ENCODE data around the gene CHCHD3.

Gene CHCHD3

DNA sequence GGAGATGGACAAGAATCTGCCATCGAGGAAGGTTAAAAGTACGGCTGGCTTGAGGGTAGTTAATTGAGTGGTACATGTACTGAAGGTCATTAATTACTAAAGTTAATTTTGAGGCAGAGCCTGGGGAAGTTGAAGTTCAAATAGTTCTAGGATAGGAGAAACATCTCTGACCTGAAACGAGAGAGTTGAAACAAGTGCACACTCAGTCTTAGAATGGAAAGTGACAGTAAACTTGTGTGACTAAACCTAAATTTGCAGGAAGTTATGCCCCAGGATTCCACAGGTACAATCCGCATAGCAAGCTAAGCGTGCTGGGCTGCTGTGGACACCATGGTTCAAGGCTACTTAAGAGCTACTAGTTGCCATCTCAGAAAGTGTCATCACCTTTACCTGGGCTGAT is 209.9 kb downstream of the CHCHD3 start:
- in situ Hi-C loops (cut with HindIII; ENCODE audit: low sequenced_read_pairs) = no loop called here
- no peak for DNase-seq (ENCODE audit: low read depth)
- H3K4me3 ChIP-seq (ENCODE audit: low read depth, low read length) = no peak overlapping the region
- TF ChIP-seq, protein P1, sequence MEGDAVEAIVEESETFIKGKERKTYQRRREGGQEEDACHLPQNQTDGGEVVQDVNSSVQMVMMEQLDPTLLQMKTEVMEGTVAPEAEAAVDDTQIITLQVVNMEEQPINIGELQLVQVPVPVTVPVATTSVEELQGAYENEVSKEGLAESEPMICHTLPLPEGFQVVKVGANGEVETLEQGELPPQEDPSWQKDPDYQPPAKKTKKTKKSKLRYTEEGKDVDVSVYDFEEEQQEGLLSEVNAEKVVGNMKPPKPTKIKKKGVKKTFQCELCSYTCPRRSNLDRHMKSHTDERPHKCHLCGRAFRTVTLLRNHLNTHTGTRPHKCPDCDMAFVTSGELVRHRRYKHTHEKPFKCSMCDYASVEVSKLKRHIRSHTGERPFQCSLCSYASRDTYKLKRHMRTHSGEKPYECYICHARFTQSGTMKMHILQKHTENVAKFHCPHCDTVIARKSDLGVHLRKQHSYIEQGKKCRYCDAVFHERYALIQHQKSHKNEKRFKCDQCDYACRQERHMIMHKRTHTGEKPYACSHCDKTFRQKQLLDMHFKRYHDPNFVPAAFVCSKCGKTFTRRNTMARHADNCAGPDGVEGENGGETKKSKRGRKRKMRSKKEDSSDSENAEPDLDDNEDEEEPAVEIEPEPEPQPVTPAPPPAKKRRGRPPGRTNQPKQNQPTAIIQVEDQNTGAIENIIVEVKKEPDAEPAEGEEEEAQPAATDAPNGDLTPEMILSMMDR (IDR thresholded peaks at IDR 0.05; ENCODE audit: low read depth, low read length, missing control alignments) = no peak

DNA sequence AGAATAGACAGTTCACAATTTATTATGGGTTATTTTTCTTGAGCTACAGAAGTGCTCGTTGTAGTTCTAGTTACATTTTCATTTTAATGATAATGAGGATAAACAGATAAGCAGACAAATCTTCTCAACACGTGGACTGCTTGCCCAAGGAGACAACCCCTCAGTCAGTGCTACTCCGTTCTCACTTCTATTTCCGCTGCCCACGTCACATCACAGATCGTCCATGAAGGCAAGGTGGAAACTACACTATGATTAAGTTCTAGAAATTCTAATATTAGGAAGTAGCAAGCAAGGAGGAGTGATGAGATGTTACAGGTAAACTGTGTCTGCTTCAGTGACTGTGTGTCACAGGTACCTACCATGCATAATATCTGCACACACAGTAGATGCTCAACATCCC is 210.5 kb downstream of the CHCHD3 start:
- in situ Hi-C loops (cut with HindIII; ENCODE audit: low sequenced_read_pairs) = no loop called here
- TF ChIP-seq, protein P1 (IDR thresholded peaks at IDR 0.05; ENCODE audit: low read depth, low read length, missing control alignments) = no peak
- no peak overlapping the region for H3K4me3 ChIP-seq (ENCODE audit: low read depth, low read length)
- no peak for DNase-seq (ENCODE audit: low read depth)

DNA sequence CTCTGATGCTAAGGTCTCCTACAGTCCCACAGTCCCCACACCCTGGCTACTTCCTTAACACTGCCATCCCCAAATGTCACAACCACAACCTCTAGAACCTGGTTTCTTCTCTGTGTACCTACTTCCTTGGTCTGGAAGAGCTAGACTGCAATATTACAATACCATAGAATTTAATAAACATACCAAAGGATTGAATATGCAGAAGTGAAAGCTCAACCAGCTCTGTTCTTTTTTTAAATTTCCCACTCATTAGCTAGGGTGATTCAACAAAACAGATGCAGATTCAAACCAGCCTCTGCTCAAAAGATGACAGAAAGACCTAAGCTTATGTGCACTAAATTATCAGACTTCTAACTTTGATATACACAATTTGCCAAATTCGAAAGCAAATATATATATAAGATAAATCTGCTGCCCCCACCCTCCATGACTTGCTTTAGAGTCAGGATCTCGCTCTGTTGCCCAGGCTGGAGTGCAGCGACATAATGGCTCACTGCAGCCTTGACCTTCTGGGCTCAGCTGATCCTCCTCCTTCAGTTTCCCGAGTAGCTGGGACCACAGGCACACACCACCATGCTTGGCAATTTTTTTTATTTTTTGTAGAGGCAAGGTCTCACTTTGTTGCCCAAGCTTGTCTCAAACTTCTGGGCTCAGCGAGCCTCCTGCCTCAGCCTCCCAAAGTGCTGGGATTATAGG is 212.6 kb downstream of the CHCHD3 start:
- no peak for DNase-seq (ENCODE audit: low read depth)
- in situ Hi-C loops (cut with HindIII; ENCODE audit: low sequenced_read_pairs) = loop anchor here (5.0 kb wide), 1 partner anchor 68 kb away; no protein-coding TSS in a partner anchor
- TF ChIP-seq, protein P1 (IDR thresholded peaks at IDR 0.05; ENCODE audit: low read depth, low read length, missing control alignments) = no peak
- H3K4me3 ChIP-seq (ENCODE audit: low read depth, low read length) = no peak overlapping the region

DNA sequence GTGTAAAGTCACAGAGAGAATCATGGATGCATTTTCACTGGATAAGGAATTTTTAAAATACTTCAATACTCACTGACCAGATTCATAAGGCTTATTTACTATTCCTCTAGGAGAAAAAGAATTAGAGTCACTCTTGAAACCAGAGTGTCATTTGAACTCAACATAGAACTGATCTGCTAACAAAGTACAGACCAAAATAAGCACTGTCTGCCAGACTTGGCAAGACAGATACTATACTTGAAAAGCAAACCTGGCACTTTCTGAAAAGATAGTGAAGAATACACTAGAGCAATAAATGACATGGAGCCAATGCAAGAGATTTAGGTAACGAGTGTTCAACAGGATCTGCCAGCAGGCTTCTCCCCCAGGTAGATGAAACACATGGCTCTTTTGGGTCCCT is 215.3 kb downstream of the CHCHD3 start:
- in situ Hi-C loops (cut with HindIII; ENCODE audit: low sequenced_read_pairs) = loop anchor here (5.0 kb wide), 1 partner anchor 71 kb away; no protein-coding TSS in a partner anchor
- TF ChIP-seq, protein P1 (IDR thresholded peaks at IDR 0.05; ENCODE audit: low read depth, low read length, missing control alignments) = no peak

DNA sequence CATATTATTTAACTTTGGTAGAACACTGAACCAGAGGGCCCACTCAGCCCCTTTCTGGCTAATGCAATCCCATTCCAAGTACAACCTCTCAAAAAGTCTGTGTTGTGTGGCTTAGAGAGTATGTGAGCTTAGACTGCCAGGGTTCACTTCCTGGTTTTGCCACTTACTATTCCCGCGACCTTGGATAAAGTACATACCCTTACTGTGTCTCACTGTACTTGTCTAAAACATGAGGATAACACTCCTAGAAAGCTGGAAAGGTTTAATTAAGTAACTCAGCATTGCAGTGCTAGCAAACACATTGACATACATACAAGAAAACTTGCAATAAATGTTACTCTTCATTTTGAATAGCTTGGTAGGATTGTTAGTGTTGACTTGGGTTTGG is 215.8 kb downstream of the CHCHD3 start:
- TF ChIP-seq, protein P1 (IDR thresholded peaks at IDR 0.05; ENCODE audit: low read depth, low read length, missing control alignments) = no peak
- no peak overlapping the region for H3K4me3 ChIP-seq (ENCODE audit: low read depth, low read length)
- DNase-seq (ENCODE audit: low read depth) = no peak
- in situ Hi-C loops (cut with HindIII; ENCODE audit: low sequenced_read_pairs) = loop anchor here (5.0 kb wide), 1 partner anchor 71 kb away; no protein-coding TSS in a partner anchor

More for the DNA sequence above, 215.3 kb downstream of the CHCHD3 start:
- no peak for DNase-seq (ENCODE audit: low read depth)
- no peak overlapping the region for H3K4me3 ChIP-seq (ENCODE audit: low read depth, low read length)

DNA sequence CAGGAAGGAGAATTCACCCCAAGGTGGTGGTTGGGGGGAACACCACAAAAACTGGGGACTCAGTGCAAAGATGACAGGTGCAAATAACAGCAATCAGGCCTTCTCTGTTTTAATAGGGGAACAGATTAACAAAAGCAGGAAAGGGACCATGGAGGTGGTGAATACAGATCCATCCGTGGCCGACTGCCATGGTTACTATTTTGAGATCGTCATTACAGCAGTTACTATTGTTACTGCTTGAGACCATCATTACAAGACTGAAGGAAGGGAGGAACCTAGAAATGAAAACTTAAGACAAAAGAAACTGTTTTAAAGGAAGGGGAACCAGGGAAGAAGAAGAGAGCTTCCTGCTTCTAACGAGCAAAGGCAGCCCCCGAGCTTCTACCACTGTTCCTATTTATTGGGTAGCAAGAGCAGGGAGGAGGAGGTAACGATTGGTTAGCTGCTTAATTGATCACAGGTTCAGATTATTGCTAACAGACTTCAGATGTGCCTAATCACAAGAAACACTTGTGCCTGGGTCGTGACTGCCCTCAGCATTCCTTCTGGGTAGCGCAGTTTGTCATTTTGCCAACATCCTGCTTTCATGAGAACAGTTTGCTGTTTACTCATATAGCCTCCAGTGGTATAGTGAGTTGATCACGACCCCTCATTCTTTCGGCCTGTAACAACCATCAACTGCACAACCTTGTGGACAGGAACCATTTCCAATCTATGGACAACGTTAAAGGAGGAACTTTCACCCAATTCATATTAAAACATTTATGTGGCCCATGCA is 216.3 kb downstream of the CHCHD3 start:
- no peak overlapping the region for H3K4me3 ChIP-seq (ENCODE audit: low read depth, low read length)
- in situ Hi-C loops (cut with HindIII; ENCODE audit: low sequenced_read_pairs) = loop anchor here (5.0 kb wide), 1 partner anchor 72 kb away; no protein-coding TSS in a partner anchor
- DNase-seq (ENCODE audit: low read depth) = no peak
- TF ChIP-seq, protein P1 (IDR thresholded peaks at IDR 0.05; ENCODE audit: low read depth, low read length, missing control alignments) = no peak

Measured in astrocyte of the cerebellum (primary cell).